BE2C (cell line): ENCODE data around the gene CTAGE1.
A peak's percentile ranks its signal among the peaks of the same experiment; 100 is the strongest.
"Not testable (repeated sequence)": the region's sequence is repeated elsewhere in the genome, so short reads cannot be mapped to it uniquely, and the experiment has no call there.

Source experiments
- DNase-seq: peaks from one replicate; pipeline ENCODE4 v3.0.0-alpha.2; 2020
- H3K27me3 ChIP-seq: fragments of 250-450 bp; sonication (Bioruptor Pico); 2 replicates; pipeline ENCODE4 v1.5.1; 2020; ENCODE audit warnings: mild to moderate bottlenecking
- H3K36me3 ChIP-seq: fragments of 250-450 bp; sonication (Bioruptor Pico); 2 replicates; pipeline ENCODE4 v1.5.1; 2020; ENCODE audit warnings: mild to moderate bottlenecking
- H3K4me1 ChIP-seq: fragments of 250-450 bp; sonication (Bioruptor Pico); 2 replicates; pipeline ENCODE4 v1.5.1; 2020
- H3K4me3 ChIP-seq: 2 replicates; pipeline ENCODE4 v1.5.1; 2011; ENCODE audit warnings: low read depth, low read length
- H3K9me3 ChIP-seq: fragments of 250-450 bp; sonication (Bioruptor Pico); 2 replicates; pipeline ENCODE4 v1.5.1; 2020
- CTCF ChIP-seq: IDR thresholded peaks from 2 replicates; pipeline ENCODE4 v1.5.1; 2012; ENCODE audit warnings: mild to moderate bottlenecking, low read depth, low read length

The CTAGE1 gene

GRCh38 chr18:22408059-22408458 is 9.7 kb downstream of the CTAGE1 start:
- TF ChIP-seq CTCF = peak; percentile 11; the same call in 1 of the 2 replicates
- H3K27me3 ChIP-seq = no peaks in the 10 kb centered on the region
- H3K36me3 ChIP-seq = no peaks in the 10 kb centered on the region
- no peaks in the 10 kb centered on the region for H3K4me1 ChIP-seq
- DNase-seq = no peak
- no peaks in the 10 kb centered on the region for H3K9me3 ChIP-seq
- H3K4me3 ChIP-seq = no peak overlapping the region

DNA sequence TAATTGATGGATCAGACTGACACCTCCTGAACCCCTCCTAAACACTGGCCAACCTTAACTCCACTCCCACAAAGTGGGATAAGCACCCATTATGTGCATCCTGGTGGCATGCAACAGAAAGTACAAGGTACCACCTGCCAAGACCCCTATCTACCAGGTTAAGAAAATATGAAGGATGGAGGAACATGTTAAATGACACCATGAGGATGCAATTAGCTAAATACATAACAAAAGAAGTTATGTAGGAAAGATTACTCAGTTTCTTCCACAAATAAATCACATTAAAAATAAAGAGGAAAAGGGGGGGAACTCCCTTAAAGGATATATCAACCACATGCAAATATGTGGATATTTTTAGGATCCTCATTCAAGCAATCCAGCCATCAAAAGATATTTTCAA is 12.6 kb downstream of the CTAGE1 start:
- H3K4me3 ChIP-seq = no peak overlapping the region
- H3K36me3 ChIP-seq = no peaks in the 10 kb centered on the region
- no peaks in the 10 kb centered on the region for H3K27me3 ChIP-seq
- H3K9me3 ChIP-seq = no peaks in the 10 kb centered on the region
- no peak for TF ChIP-seq CTCF
- no peaks in the 10 kb centered on the region for H3K4me1 ChIP-seq
- DNase-seq = no peak

- Histone ChIP-seq H3K27me3 (no peaks in the 10 kb centered on the region), H3K4me1 (no peaks in the 10 kb centered on the region), H3K36me3 (no peaks in the 10 kb centered on the region), H3K4me3 (no peak overlapping the region), H3K9me3 (no peaks in the 10 kb centered on the region)
- TF ChIP-seq CTCF = no peak
- DNase-seq = no peak
Measured at GRCh38 chr18:22403950-22404349, 13.8 kb downstream of the CTAGE1 start.

GRCh38 chr18:22399949-22400348 is 17.8 kb downstream of the CTAGE1 start:
- DNase-seq = no peak
- TF ChIP-seq CTCF = no peak
- Histone ChIP-seq H3K36me3 (no peaks in the 10 kb centered on the region), H3K4me3 (no peak overlapping the region), H3K9me3 (no peaks in the 10 kb centered on the region), H3K4me1 (no peaks in the 10 kb centered on the region), H3K27me3 (no peaks in the 10 kb centered on the region)

- Histone ChIP-seq H3K36me3 (no peaks in the 10 kb centered on the region), H3K4me3 (no peak overlapping the region), H3K4me1 (no peaks in the 10 kb centered on the region), H3K27me3 (no peaks in the 10 kb centered on the region), H3K9me3 (no peaks in the 10 kb centered on the region)
- TF ChIP-seq CTCF = no peak
- DNase-seq = no peak
Measured at GRCh38 chr18:22398464-22398863, 19.3 kb downstream of the CTAGE1 start.

- no peak overlapping the region for H3K4me3 ChIP-seq
- H3K27me3 ChIP-seq = no peaks in the 10 kb centered on the region
- H3K36me3 ChIP-seq = no peaks in the 10 kb centered on the region
- no peak for TF ChIP-seq CTCF
- H3K4me1 ChIP-seq = no peaks in the 10 kb centered on the region; the same call in 1 of the 2 replicates
- H3K9me3 ChIP-seq = no peaks in the 10 kb centered on the region
- DNase-seq = no peak
Measured at GRCh38 chr18:22394428-22394827, 23.3 kb downstream of the CTAGE1 start.

- not testable (repeated sequence) for H3K4me3 ChIP-seq, H3K4me1 ChIP-seq, H3K9me3 ChIP-seq, DNase-seq, H3K36me3 ChIP-seq, H3K27me3 ChIP-seq
Measured at GRCh38 chr18:22393164-22393563, 24.6 kb downstream of the CTAGE1 start.
